Epithelial cell of proximal tubule (primary cell): ENCODE measurements around the gene TMED4. TPM values are rescaled to one million over a fixed set of nuclear protein-coding genes. Genes with fewer than 3 reads are reported as not detected.

Experiments used
- DNase-seq: peaks from one replicate; pipeline ENCODE4 v3.0.0-alpha.2; 2011; ENCODE audit warnings: low read depth
- H3K4me3 ChIP-seq: 2 replicates; pipeline ENCODE4 v1.5.1; 2011; ENCODE audit warnings: low read depth, mild to moderate bottlenecking, low read length
- CTCF ChIP-seq: conservative IDR thresholded peaks from 2 replicates; pipeline ENCODE4 v1.5.1; 2012; ENCODE audit warnings: low read depth, mild to moderate bottlenecking, low read length
- total RNA-seq: library from RNA; depleted of rRNA; stranded (reverse); fragments of >200 nt; gene quantifications from 2 replicates; pipeline ENCODE4 v1.2.3, GENCODE V29; 2015

Gene TMED4
- total RNA-seq, 1 donor from 2014 or later, result 167 TPM

DNA sequence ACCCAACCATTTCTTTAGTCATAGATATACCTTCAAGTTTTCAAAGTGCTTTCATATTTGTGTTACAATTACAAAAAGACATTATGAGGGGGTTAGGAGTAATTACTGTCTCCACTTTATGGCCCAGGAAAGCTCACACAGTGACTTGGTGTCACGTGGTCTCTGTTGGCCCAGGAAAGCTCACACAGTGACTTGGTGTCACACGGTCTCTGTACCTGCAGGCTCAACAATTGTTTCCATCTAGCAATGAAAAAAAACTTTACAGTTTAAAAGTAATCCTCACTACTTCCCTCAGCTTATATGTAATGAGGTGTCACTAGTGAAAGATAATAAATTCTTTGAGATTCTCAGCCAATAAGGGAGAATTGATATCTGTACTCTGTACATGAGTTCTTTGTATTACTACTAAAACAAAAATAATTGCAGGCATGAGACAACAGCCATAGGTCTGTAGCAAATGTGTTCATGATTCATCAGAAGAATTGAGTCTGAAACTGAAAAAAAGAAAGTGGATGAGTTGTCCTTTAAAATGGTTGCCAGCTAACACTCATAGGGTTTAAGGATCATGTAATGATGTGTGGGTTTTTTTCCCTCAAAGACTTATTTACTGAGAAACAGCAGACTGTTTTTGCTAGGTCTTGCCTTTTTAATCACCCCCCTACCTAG is 35.3 kb upstream of the TMED4 start:
- DNase-seq, result no peak
- no peak for TF ChIP-seq CTCF
- no peak overlapping the region for H3K4me3 ChIP-seq

DNA sequence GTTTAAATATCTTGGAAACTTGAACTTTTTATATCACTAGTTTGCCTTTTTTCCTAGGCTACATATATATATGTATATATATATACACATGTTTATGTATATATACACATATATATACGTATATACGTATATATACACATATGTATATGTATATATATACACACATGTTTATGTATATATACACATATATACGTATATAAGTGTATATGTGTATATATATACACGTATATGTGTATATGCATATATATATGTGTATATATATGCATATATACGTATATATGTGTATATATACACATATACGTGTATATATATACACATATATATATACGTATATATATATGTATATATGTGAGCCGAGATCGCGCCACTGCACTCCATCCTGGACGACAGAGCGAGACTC is 34.5 kb upstream of the TMED4 start:
- DNase-seq, result no peak
- no peak for TF ChIP-seq CTCF
- H3K4me3 ChIP-seq, result no peak overlapping the region

GRCh38 chr7:44615793-44616192 is 33.8 kb upstream of the TMED4 start:
- DNase-seq, result no peak
- H3K4me3 ChIP-seq, result no peak overlapping the region
- TF ChIP-seq CTCF, result no peak

DNA sequence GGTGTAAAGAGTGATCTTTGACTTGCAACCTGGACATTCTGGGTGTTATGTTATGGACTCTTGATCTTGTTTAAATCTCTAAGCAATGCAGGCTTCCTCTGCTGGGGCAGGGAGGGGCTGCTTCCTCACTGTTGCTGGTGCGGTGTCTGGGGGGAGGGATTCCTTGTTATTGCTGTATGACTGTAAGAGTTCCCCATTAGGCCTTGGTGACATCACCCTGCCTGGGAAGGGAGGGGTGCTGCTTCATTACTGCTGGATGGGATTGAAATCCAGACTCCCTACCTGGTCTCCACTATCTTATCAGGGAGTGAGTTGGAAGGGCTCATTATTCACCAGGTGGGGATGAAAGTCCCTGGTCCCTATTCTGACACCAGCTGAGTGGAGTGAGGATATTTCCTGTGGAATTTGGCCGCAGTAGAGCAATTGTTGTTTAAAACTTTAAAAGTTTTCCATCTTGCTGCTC is 33.1 kb upstream of the TMED4 start:
- TF ChIP-seq CTCF, result no peak
- no peak overlapping the region for H3K4me3 ChIP-seq
- DNase-seq, result no peak

GRCh38 chr7:44609829-44610228 is 27.8 kb upstream of the TMED4 start:
- no peak for DNase-seq
- no peak overlapping the region for H3K4me3 ChIP-seq
- TF ChIP-seq CTCF, result no peak

DNA sequence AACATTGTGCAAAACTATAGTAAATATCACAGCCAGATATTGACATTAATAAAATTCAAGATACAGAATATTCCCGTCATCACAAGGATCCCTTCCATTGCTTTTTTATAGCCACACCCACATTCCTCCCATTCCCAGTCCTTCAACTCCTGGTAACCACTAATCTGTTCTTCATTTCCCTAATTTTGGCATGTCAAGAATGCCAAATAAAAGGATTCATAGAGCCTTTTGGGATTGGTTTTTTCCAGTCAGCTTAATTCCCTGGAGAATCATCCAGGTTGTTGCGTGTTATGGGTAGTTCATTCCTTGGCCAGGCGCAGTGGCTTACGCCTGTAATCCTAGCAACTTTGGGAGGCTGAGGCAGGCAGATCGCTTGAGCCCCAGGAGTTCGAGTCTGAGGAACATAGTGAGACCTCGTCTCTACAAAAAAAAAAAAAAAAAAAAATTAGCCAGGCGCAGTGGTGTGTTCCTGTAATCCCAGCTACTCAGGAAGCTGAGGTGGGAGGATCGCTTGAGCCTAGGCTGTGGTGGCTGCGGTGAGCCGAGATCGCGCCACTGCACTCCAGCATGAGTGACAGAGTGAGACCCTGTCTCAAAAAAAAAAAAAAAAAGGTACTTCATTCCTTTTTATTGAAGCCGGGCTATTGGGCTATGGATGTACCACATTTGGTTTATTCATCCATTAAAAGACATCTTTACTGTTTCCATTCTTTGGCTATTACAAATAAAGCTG is 27.1 kb upstream of the TMED4 start:
- no peak overlapping the region for H3K4me3 ChIP-seq
- TF ChIP-seq CTCF, result no peak
- DNase-seq, result no peak
